Mammary epithelial cell (primary cell): Measurements from ENCODE around the gene OMP.

Experiments
- CTCF ChIP-seq, 2 donors: IDR thresholded peaks in 1 of 2; conservative IDR thresholded peaks in 1 of 2; 2 replicates each; pipeline ENCODE4 v1.5.1; 2011 to 2012; ENCODE audit warnings: inconsistent platforms in 2 of 2, low read length in 2 of 2, mild to moderate bottlenecking in 2 of 2, control low read depth in 1 of 2, low read depth in 1 of 2; ENCODE audit not compliant: insufficient read depth in 1 of 2; ENCODE audit errors: extremely low read depth in 1 of 2
- EZH2 ChIP-seq: IDR thresholded peaks from 2 replicates; pipeline ENCODE4 v1.6.1; 2012; ENCODE audit warnings: low read length, inconsistent platforms, borderline replicate concordance

GRCh38 chr11:77121096-77121640 is 18.5 kb downstream of the OMP start:
- TF ChIP-seq CTCF (conservative IDR thresholded peaks at IDR 0.05 in 1 of 2, IDR thresholded peaks at IDR 0.05 in 1 of 2; ENCODE audit: extremely low read depth in 1 of 2, insufficient read depth in 1 of 2, low read depth in 1 of 2, low read length in 2 of 2) (no peak), EZH2 (no peak)
